IPS DF 6.9 (cell line): ENCODE data around the gene FAT1.

Source experiments
- DNase-seq: peaks from one replicate; pipeline ENCODE4 v3.0.0-alpha.2; 2013; ENCODE audit warnings: low read depth, low spot score
- H3K27ac ChIP-seq: one replicate; pipeline ENCODE4 v1.5.1; 2013; ENCODE audit warnings: low read length, control low read depth
- H3K27me3 ChIP-seq: 2 replicates; pipeline ENCODE4 v1.6.1; 2013; ENCODE audit warnings: mild to moderate bottlenecking, low read length; ENCODE audit not compliant: control insufficient read depth, insufficient read depth
- H3K36me3 ChIP-seq: 2 replicates; pipeline ENCODE4 v1.6.1; 2013; ENCODE audit warnings: low read length; ENCODE audit not compliant: control insufficient read depth, insufficient read depth
- H3K4me1 ChIP-seq: 2 replicates; pipeline ENCODE4 v1.6.1; 2013; ENCODE audit warnings: low read length; ENCODE audit not compliant: control insufficient read depth, insufficient read depth
- H3K4me3 ChIP-seq: 2 replicates; pipeline ENCODE4 v1.5.1; 2013; ENCODE audit warnings: mild to moderate bottlenecking, low read length
- H3K9me3 ChIP-seq: 2 replicates; pipeline ENCODE4 v1.6.1; 2013; ENCODE audit warnings: low read length, inconsistent platforms; ENCODE audit not compliant: control insufficient read depth, insufficient read depth
- WGBS: extraction: QIAGEN DNeasy Blood & Tissue Kit; methylation state at CpG from one replicate; pipeline ENCODE4 v1.1.7; 2013; ENCODE audit warnings: mixed read lengths, missing lambda C conversion rate; ENCODE audit not compliant: insufficient read length, insufficient coverage; 5-methylcytosine and 5-hydroxymethylcytosine counted together

The FAT1 gene

DNA sequence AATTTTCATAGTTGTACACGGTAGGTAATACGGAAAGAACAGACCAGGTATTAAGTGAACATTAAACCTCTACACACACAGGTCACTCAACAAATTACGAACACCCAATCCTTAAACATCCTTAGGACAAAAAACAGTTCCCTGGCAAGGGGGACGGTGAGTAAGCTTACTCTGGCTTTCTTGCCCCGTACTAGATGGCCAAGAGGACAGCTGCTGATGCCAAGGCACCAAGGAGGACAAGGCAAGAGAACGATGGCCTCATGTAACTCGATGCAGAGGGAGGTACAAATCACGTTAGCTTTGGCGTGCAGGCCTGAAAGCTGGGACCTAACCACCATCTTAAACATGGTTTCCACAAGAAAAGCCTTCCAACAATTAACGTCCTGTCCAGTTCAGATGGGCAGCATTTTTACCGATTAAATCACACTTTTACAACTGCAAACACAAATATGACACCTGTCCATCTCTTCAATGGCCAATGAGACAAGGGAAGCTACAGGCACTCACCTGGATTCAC, 23.7 kb downstream of the FAT1 start:
- H3K27ac ChIP-seq: no peak overlapping the region
- no CpG with 5 or more reads among the region's 11 CpGs for WGBS
- no peaks in the 10 kb centered on the region for H3K27me3 ChIP-seq
- H3K36me3 ChIP-seq: no peaks in the 10 kb centered on the region; the same call in 1 of the 2 replicates
- no peaks in the 10 kb centered on the region for H3K9me3 ChIP-seq
- H3K4me1 ChIP-seq: peaks cover 9% of the 10 kb centered on the region
- H3K4me3 ChIP-seq: no peak overlapping the region
- no peak for DNase-seq

DNA sequence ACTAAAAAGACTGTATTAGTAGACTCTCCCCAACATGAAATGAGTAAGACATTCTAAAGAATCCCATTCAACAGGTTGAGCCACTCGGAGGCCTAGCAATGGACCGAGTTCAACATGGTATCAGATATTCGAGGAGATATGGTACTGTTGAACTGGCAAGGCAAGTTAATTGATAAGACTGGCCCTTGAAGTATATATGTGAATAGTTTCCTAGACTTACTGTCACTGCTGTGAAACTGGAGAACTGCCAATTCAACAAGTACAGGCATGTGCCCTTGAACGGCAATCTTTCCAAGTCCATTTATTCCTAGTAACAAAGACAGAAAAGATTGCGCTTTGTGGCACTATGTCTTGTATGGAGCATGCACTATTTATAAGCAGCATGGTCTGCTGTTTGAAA, 24.4 kb downstream of the FAT1 start:
- DNase-seq: no peak
- Histone ChIP-seq H3K4me3 (no peak overlapping the region), H3K36me3 (no peaks in the 10 kb centered on the region; the same call in 1 of the 2 replicates), H3K27ac (no peak overlapping the region), H3K9me3 (no peaks in the 10 kb centered on the region), H3K27me3 (no peaks in the 10 kb centered on the region), H3K4me1 (peaks cover 9% of the 10 kb centered on the region)
- WGBS: no CpG with 5 or more reads among the region's 5 CpGs

DNA sequence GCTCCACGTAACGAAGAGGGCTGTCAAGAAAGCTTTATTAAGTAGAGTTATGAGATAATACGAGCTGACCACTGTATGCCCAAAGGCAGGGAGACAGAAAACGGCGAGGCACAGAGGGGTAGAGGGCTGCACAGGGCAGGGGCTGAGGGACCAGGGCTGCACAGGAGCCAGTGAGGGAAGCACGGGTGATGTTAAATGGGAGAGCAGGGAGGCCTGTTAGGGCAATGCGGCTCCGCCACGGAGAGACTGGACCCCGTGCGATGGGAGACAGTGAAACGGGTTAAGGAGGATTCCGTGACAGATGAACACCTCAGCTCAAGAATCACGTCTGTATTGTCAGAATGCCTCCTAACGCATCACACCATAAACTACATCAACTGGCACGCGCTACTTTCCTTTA, 25.1 kb downstream of the FAT1 start:
- no peaks in the 10 kb centered on the region for H3K9me3 ChIP-seq
- no peak for DNase-seq
- no peak overlapping the region for H3K4me3 ChIP-seq
- WGBS: 100% methylated on average over 2 of the region's 17 CpGs
- H3K27me3 ChIP-seq: no peaks in the 10 kb centered on the region
- H3K36me3 ChIP-seq: no peaks in the 10 kb centered on the region; the same call in 1 of the 2 replicates
- H3K27ac ChIP-seq: no peak overlapping the region
- H3K4me1 ChIP-seq: peaks cover 9% of the 10 kb centered on the region

DNA sequence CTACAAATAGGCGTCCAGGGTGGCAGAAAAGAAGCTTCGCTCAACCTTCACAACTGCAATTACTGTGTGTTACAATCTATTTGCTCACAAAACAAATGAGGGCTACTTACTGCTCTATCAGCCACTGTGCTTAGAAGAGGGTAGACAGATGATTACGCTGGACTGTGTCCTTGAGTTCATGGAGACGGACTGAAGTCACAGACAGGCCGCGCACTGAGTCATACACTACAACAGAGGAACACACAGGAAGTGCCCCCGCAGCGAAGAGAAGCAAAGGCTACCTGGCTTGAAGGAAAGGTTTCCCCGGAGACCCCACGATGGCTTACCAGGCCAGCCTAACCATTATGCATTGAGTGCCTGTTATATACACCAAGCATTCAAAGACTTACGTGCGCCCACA, 25.6 kb downstream of the FAT1 start:
- H3K36me3 ChIP-seq: no peaks in the 10 kb centered on the region; the same call in 1 of the 2 replicates
- no peaks in the 10 kb centered on the region for H3K27me3 ChIP-seq
- peaks cover 12% of the 10 kb centered on the region for H3K4me1 ChIP-seq
- no CpG with 5 or more reads among the region's 12 CpGs for WGBS
- H3K27ac ChIP-seq: no peak overlapping the region
- no peak overlapping the region for H3K4me3 ChIP-seq
- no peaks in the 10 kb centered on the region for H3K9me3 ChIP-seq
- DNase-seq: no peak

DNA sequence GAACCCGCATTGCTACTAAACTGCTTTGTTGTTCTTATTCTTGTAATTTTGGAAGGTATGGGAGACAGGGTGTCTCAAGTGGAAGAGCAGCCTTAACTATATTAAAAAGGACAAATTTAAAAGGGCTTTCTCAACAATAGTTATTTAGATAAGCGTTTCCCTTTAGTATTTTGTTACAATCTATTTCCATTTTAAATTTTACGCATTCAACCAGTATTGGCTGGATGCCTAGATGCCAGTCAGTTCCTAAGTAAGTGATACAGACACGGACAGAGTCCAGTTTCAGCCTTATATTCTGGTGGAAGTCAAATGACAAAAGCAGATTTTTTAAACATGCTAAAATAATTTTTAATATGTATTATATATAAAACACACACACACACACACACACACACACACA, 28.3 kb downstream of the FAT1 start:
- Histone ChIP-seq H3K27me3 (no peaks in the 10 kb centered on the region), H3K36me3 (no peaks in the 10 kb centered on the region; the same call in 1 of the 2 replicates), H3K9me3 (no peaks in the 10 kb centered on the region), H3K4me1 (peaks cover 6% of the 10 kb centered on the region; the same call in 1 of the 2 replicates), H3K4me3 (no peak overlapping the region), H3K27ac (no peak overlapping the region)
- no peak for DNase-seq
- WGBS: no CpG with 5 or more reads among the region's 4 CpGs

DNA sequence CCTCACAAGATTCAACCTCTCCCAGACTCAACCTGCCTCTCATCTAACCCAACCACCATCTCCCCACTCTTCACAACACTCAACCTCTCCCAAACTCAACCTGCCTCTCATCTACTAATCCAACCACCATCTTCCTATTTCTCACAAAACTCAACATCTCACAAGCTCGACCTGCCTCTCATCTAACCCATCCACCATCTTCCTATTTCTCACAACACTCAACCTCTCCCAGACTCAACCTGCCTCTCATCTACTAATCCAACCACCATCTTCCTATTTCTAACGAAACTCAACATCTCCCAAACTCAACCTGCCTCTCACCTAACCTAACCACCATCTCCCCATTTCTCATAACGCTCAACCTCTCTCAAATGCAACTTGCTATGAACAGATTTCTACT, 29.8 kb downstream of the FAT1 start:
- Histone ChIP-seq H3K27ac (no peak overlapping the region), H3K27me3 (no peaks in the 10 kb centered on the region)

DNA sequence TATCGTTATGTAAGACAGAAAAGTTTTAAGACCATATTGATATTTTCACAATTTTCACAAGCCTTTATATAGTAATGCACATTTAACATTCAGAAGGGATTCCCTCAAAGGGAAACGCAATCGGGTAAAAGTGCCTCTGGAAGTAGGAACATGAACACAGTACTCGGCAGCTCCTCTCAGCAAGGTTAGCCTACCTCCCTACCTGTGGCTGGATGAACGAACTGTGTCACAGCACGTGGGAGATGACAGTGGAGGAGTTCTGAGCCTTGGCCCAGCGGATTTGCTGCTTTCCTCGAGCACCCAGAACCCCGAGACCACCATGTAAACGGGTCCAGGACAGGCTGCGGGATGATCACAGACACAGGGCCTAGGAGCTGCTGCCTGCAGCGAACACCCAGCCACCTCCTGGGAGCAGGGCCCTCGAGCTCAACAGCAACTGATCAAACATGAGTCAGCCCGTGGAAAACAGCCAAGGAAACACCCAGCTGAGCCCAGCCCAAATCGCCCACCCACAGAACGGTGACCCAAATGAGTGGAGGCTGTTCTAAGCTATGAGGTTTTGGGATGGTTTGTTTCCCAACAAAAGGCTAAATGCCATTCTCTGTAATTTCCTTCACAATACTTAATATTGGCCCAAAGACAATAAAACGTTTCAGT, 30.4 kb downstream of the FAT1 start:
- DNase-seq: no peak
- Histone ChIP-seq H3K4me1 (peaks cover 4% of the 10 kb centered on the region; the same call in 1 of the 2 replicates), H3K36me3 (no peaks in the 10 kb centered on the region; the same call in 1 of the 2 replicates), H3K27ac (no peak overlapping the region), H3K27me3 (no peaks in the 10 kb centered on the region), H3K4me3 (no peak overlapping the region), H3K9me3 (no peaks in the 10 kb centered on the region)
- WGBS: no CpG with 5 or more reads among the region's 17 CpGs

More for the DNA sequence above, 29.8 kb downstream of the FAT1 start:
- DNase-seq: no peak
- Histone ChIP-seq H3K4me3 (no peak overlapping the region), H3K9me3 (no peaks in the 10 kb centered on the region), H3K36me3 (no peaks in the 10 kb centered on the region; the same call in 1 of the 2 replicates), H3K4me1 (peaks cover 4% of the 10 kb centered on the region; the same call in 1 of the 2 replicates)
- 100% methylated on average over 3 of the region's 3 CpGs for WGBS

DNA sequence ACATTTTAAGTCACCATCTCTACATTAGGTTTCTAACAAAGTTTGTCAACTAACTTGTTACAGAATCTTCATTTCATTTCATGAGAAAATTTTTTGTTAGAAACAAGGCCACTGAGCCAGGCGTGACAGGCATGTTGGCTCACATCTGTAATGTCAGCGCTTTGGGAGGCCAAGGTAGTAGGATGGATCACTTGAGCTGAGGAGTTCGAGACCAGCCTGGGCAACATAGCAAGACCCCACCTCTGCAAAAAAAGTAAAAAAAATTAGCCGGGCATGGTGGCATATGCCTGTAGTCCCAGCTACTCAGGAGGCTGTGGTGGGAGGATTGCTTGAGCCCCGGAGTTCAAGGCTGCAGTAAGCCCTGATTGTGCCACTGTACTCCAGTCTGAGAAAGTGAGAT, 32.3 kb downstream of the FAT1 start:
- no peak overlapping the region for H3K4me3 ChIP-seq
- no peak overlapping the region for H3K27ac ChIP-seq
- no peak for DNase-seq
- H3K27me3 ChIP-seq: no peaks in the 10 kb centered on the region
- H3K36me3 ChIP-seq: no peaks in the 10 kb centered on the region
- H3K9me3 ChIP-seq: no peaks in the 10 kb centered on the region
- WGBS: no CpG with 5 or more reads among the region's 5 CpGs
- H3K4me1 ChIP-seq: peaks cover 5% of the 10 kb centered on the region; the same call in 1 of the 2 replicates

DNA sequence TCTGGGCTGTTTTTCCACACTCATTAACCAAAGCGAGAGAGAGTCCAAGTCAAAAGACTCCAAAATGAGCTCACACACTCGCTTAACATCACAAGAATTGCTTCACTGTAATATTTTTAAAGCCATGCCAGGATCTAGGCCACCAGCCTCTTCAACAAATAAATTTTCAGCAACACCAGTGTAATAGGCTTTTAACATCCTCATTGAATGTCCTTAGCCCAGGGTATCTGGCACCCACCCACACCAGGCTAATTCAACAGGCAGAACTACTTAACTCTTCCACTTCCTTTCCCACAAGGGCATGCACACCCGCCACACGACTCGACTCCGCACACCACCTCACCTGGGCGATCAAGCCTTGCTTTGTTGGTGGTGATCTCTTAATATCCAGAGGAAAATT, 34.2 kb downstream of the FAT1 start:
- no peaks in the 10 kb centered on the region for H3K9me3 ChIP-seq
- no CpG with 5 or more reads among the region's 7 CpGs for WGBS
- H3K4me1 ChIP-seq: peaks cover 5% of the 10 kb centered on the region; the same call in 1 of the 2 replicates
- H3K4me3 ChIP-seq: no peak overlapping the region
- H3K27me3 ChIP-seq: no peaks in the 10 kb centered on the region
- no peaks in the 10 kb centered on the region for H3K36me3 ChIP-seq
- DNase-seq: no peak
- no peak overlapping the region for H3K27ac ChIP-seq

DNA sequence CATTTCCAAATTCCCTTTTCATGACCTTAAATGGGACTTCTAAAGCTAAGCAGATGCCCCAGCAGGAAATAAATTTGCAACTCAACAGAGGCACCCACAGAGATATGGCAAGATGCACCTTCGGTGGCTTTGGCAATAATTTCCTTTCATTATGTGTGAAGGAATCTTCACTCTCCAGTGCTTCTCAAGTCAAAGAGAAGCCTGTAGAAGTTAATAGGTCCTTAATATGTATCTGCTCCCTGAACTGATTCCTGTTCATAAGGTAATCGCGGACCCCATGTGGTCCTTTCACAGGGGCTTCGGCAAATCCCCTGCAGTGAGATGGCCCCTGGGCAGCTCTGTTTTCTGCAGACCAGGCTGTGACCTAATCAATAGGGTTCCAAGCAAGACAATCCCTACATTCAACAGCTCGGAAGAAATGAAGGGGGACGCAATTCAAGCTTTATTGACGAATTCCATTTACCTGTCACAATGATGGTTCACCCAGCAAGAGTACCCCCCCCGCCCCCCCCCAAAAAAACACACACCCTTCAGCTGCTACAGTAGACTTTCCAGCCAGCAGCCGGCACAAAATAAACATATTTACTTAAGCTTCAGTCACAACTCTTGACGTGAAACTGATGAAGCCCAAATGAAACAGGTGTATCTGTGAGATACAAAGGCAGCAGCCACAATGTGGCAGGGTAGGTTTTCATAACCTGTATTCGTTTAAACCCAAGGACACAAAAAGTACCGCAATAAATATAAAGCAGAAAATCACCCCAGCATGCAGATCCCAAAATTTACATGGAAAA, 35.3 kb downstream of the FAT1 start:
- no peak overlapping the region for H3K4me3 ChIP-seq
- H3K27ac ChIP-seq: no peak overlapping the region
- no CpG with 5 or more reads among the region's 12 CpGs for whole genome bisulfite sequencing
- H3K36me3 ChIP-seq: no peaks in the 10 kb centered on the region
- DNase-seq: peak; percentile 75
- no peaks in the 10 kb centered on the region for H3K27me3 ChIP-seq
- no peaks in the 10 kb centered on the region for H3K9me3 ChIP-seq
- H3K4me1 ChIP-seq: peaks cover 4% of the 10 kb centered on the region; the same call in 1 of the 2 replicates
